Activated CD4-positive, alpha-beta T cell treated with anti-CD3 and anti-CD28 coated beads for 36 hours (primary cell): ENCODE measurements around the gene STX10. TPM values are rescaled to one million over a fixed set of nuclear protein-coding genes. Genes with fewer than 3 reads are reported as not detected.
A peak's percentile ranks its signal among the peaks of the same experiment; 100 is the strongest.

Experiments
- ATAC-seq: fragments of 200-7000 bp; cut with Tn5 transposase; one replicate; pipeline ENCODE4 v1.10.0; 2021; ENCODE audit warnings: mild to moderate bottlenecking, moderate library complexity
- CTCF ChIA-PET: fragments of 350-600 bp; sonication (Branson Sonifier 250); formaldehyde crosslinking; loops from one replicate; lab custom pipeline; 2021; ENCODE audit warnings: antibody characterized with exemption; lab: Charles Lee
- POLR2A ChIA-PET: fragments of 350-600 bp; sonication (Branson Sonifier 250); formaldehyde crosslinking; loops from one replicate; lab custom pipeline; 2021; ENCODE audit warnings: antibody characterized with exemption, inconsistent platforms; lab: Charles Lee
- DNase-seq: peaks from one replicate; pipeline ENCODE4 v3.0.0-alpha.2; 2020
- H3K27ac Mint-ChIP-seq: one replicate; pipeline ENCODE4 v1.8.0; 2021; ENCODE audit warnings: mixed read lengths
- H3K27me3 Mint-ChIP-seq: one replicate; pipeline ENCODE4 v1.8.0; 2021; ENCODE audit warnings: mixed read lengths
- H3K36me3 Mint-ChIP-seq: one replicate; pipeline ENCODE4 v1.8.0; 2021; ENCODE audit warnings: low read depth, mixed read lengths
- H3K4me1 Mint-ChIP-seq: one replicate; pipeline ENCODE4 v1.8.0; 2021; ENCODE audit warnings: mixed read lengths
- H3K4me3 Mint-ChIP-seq: one replicate; pipeline ENCODE4 v1.8.0; 2021; ENCODE audit warnings: mild to moderate bottlenecking, moderate library complexity, mixed read lengths
- H3K9me3 Mint-ChIP-seq: one replicate; pipeline ENCODE4 v1.8.0; 2021; ENCODE audit warnings: low read depth, mixed read lengths
- intact Hi-C, 2 experiments: fragments of 100-400 bp; cut with DNase I in 1 of 2; cut with micrococcal nuclease in 1 of 2; formaldehyde crosslinking; loops; one replicate each; pipeline versions ENCODE4 v1.14.2 to v1.15.1; 2022 to 2024; cut with DNase I, micrococcal nuclease
- total RNA-seq, 2 experiments: library from RNA; stranded (reverse); gene quantifications; one replicate each; pipeline ENCODE4 v1.2.3, GENCODE V29; 2021

STX10 gene
- total RNA-seq, 2 experiments from 2014 or later: 64.8 to 71.4 TPM

- intact Hi-C loops: loop anchor here (1.0 to 5.0 kb wide), 8 partner anchors 14 to 506 kb away; partner anchors contain the start of genes DHPS (in 1 of the 2), JUNB (in 1 of the 2), TRIR (in 1 of the 2) and ZNF490 (in 1 of the 2)
- H3K4me3 Mint-ChIP-seq: peak overlapping the region; percentile 80
- POLR2A ChIA-PET: interaction anchor here (1.0 to 1.9 kb wide), 2 partner anchors 34 to 36 kb away, joined by 4 to 18 read pairs; no protein-coding TSS in a partner anchor
- DNase-seq (peak; percentile 68), ATAC-seq (peak; percentile 1)
- no peaks in the 10 kb centered on the region for H3K27me3 Mint-ChIP-seq
- CTCF ChIA-PET: interaction anchor here (0.6 to 2.6 kb wide), 9 partner anchors 8 to 239 kb away, joined by 3 to 10 read pairs (median 5); partner anchors contain the start of genes IER2 and STX10
- H3K9me3 Mint-ChIP-seq: no peaks in the 10 kb centered on the region
- H3K27ac Mint-ChIP-seq: peak overlapping the region; percentile 73
- peaks cover 49% of the 10 kb centered on the region for H3K4me1 Mint-ChIP-seq
- H3K36me3 Mint-ChIP-seq: peaks cover 21% of the 10 kb centered on the region
These were observed 31.6 kb downstream of the STX10 start for GRCh38 chr19:13118424-13119193.

GRCh38 chr19:13117772-13118423 is 32.3 kb downstream of the STX10 start, which contains the start of gene NACC1:
NACC1 (plus strand) TSS chr19:13118264; CDS start chr19:13135208, 16,944 bp downstream.
- ChIA-PET POLR2A (interaction anchor here (1.0 to 1.9 kb wide), 3 partner anchors 32 to 37 kb away, joined by 3 to 18 read pairs (median 4); partner anchors contain the start of genes IER2 and STX10), CTCF (interaction anchor here (0.6 to 2.6 kb wide), 10 partner anchors 9 to 239 kb away, joined by 3 to 10 read pairs (median 5); partner anchors contain the start of genes IER2 and STX10)
- H3K27me3 Mint-ChIP-seq: no peaks in the 10 kb centered on the region
- peaks cover 20% of the 10 kb centered on the region for H3K36me3 Mint-ChIP-seq
- peak; percentile 95 for DNase-seq
- peak; percentile 85 for ATAC-seq
- peaks cover 49% of the 10 kb centered on the region for H3K4me1 Mint-ChIP-seq
- no peaks in the 10 kb centered on the region for H3K9me3 Mint-ChIP-seq
- peak within 1 kb of the TSS; percentile 95 for H3K27ac Mint-ChIP-seq
- intact Hi-C loops: loop anchor here (1.0 to 5.0 kb wide), 10 partner anchors 14 to 506 kb away; partner anchors contain the start of genes DHPS (in 1 of the 2), IER2 (in 1 of the 2), JUNB (in 1 of the 2) and STX10 (in 1 of the 2)
- H3K4me3 Mint-ChIP-seq: peak within 1 kb of the TSS; percentile 87

GRCh38 chr19:13117176-13117771 is 32.9 kb downstream of the STX10 start:
- POLR2A ChIA-PET: interaction anchor here (1.0 to 1.9 kb wide), 2 partner anchors 33 to 35 kb away, joined by 3 to 18 read pairs; partner anchors contain the start of genes IER2 and STX10
- no peak for DNase-seq

GRCh38 chr19:13116282-13117175 is 33.6 kb downstream of the STX10 start, which contains the start of gene TRMT1:
TRMT1 (minus strand) TSS chr19:13116740; CDS start chr19:13116399, 341 bp downstream.
- peaks cover 23% of the 10 kb centered on the region for H3K36me3 Mint-ChIP-seq
- peak; percentile 55 for ATAC-seq

More at GRCh38 chr19:13117176-13117771, 32.9 kb downstream of the STX10 start:
- Mint-ChIP-seq H3K9me3 (no peaks in the 10 kb centered on the region), H3K4me3 (peak overlapping the region; percentile 87), H3K27me3 (no peaks in the 10 kb centered on the region), H3K36me3 (peaks cover 21% of the 10 kb centered on the region), H3K27ac (peak overlapping the region; percentile 95), H3K4me1 (peaks cover 43% of the 10 kb centered on the region)
- peak; percentile 6 for ATAC-seq
- CTCF ChIA-PET: interaction anchor here (0.9 to 2.6 kb wide), 6 partner anchors 13 to 152 kb away, joined by 4 to 10 read pairs (median 6); no protein-coding TSS in a partner anchor
- intact Hi-C loops: loop anchor here (1.0 to 5.0 kb wide), 5 partner anchors 16 to 505 kb away; partner anchors contain the start of genes IER2 (in 1 of the 2), JUNB (in 1 of the 2), STX10 (in 1 of the 2) and ZNF490 (in 1 of the 2)

GRCh38 chr19:13115936-13116281 is 34.3 kb downstream of the STX10 start:
- Mint-ChIP-seq H3K4me1 (peaks cover 30% of the 10 kb centered on the region), H3K36me3 (peaks cover 22% of the 10 kb centered on the region), H3K27me3 (no peaks in the 10 kb centered on the region), H3K27ac (peak overlapping the region; percentile 95), H3K9me3 (no peaks in the 10 kb centered on the region), H3K4me3 (peak overlapping the region; percentile 87)
- intact Hi-C loops: loop anchor here (1.0 to 5.0 kb wide), 6 partner anchors 12 to 504 kb away; partner anchors contain the start of genes JUNB (in 1 of the 2), ZNF490 (in 1 of the 2) and ZNF791 (in 1 of the 2)
- DNase-seq: no peak
- ChIA-PET POLR2A (no interaction called here), CTCF (interaction anchor here (0.9 to 3.0 kb wide), 2 partner anchors 11 to 151 kb away, joined by 3 to 18 read pairs; no protein-coding TSS in a partner anchor)
- no peak for ATAC-seq

More at GRCh38 chr19:13116282-13117175, 33.6 kb downstream of the STX10 start, which contains the start of gene TRMT1:
- intact Hi-C loops: loop anchor here (1.0 to 5.0 kb wide), 7 partner anchors 12 to 504 kb away; partner anchors contain the start of genes IER2 (in 1 of the 2), JUNB (in 1 of the 2), STX10 (in 1 of the 2) and ZNF490 (in 1 of the 2)
- ChIA-PET CTCF (interaction anchor here (0.9 to 3.0 kb wide), 2 partner anchors 12 to 151 kb away, joined by 3 to 18 read pairs; no protein-coding TSS in a partner anchor), POLR2A (no interaction called here)
- H3K9me3 Mint-ChIP-seq: no peaks in the 10 kb centered on the region
- H3K4me1 Mint-ChIP-seq: peaks cover 36% of the 10 kb centered on the region
- no peaks in the 10 kb centered on the region for H3K27me3 Mint-ChIP-seq
- peak within 1 kb of the TSS; percentile 95 for H3K27ac Mint-ChIP-seq
- peak within 1 kb of the TSS; percentile 87 for H3K4me3 Mint-ChIP-seq
- DNase-seq: peak; percentile 96

DNA sequence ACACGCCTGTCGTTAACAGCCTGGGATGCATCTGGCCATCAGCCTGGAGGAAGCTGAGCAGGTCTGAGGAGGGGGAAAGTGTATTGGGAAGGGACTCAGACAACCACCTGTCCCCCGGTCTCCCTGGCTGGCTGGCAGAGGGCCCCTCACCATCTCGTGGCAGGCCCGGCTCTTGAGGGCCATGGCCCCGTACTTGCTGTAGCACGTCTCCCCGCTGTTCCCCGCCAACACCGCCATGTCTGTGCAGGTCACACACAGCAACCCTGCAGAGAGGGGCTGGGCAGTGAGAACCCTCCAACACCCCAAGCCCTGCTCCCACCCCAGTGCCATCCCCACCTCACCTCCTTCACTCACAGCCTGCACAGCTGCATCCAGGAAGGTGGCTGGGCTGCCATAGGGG is 37.6 kb downstream of the STX10 start:
- POLR2A ChIA-PET: no interaction called here
- Mint-ChIP-seq H3K4me3 (no peak overlapping the region), H3K27me3 (no peaks in the 10 kb centered on the region), H3K27ac (no peak overlapping the region), H3K9me3 (no peaks in the 10 kb centered on the region), H3K36me3 (peaks cover 26% of the 10 kb centered on the region), H3K4me1 (peaks cover 12% of the 10 kb centered on the region)
- no peak for DNase-seq
- ATAC-seq: no peak
- intact Hi-C loops: no loop called here
- CTCF ChIA-PET: interaction anchor here (2.6 kb wide), 1 partner anchor 147 kb away, joined by 8 read pairs; no protein-coding TSS in a partner anchor

DNA sequence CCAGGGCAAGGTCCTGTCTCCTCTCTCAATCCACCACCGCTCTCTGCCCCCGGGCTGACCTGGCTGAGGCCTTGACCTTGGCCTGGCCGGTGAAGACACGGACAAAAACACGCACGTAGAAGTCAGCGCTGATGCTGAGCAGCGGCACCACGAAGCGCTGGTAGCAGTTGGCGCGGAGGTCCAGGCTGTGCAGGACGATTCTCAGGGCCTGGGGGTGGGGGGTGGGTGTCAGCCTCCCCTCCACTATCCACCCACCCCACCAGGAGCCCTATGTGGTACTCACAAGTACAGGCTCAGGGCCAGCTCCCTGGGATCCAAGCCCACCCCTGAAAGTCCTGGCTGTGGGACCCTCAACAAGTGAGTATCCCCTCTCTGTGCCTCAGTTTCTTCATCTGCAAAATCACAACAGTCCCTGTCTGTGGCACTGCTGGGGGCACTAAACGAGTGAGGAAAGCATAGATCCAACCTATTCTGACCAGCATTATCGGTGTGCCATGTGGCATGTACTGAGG is 40.0 kb downstream of the STX10 start:
- Mint-ChIP-seq H3K4me1 (peaks cover 6% of the 10 kb centered on the region), H3K36me3 (peaks cover 26% of the 10 kb centered on the region), H3K9me3 (no peaks in the 10 kb centered on the region), H3K27ac (no peak overlapping the region), H3K4me3 (no peak overlapping the region), H3K27me3 (no peaks in the 10 kb centered on the region)
- ATAC-seq: no peak
- intact Hi-C loops: no loop called here
- no peak for DNase-seq
- CTCF ChIA-PET: no interaction called here
- POLR2A ChIA-PET: no interaction called here

DNA sequence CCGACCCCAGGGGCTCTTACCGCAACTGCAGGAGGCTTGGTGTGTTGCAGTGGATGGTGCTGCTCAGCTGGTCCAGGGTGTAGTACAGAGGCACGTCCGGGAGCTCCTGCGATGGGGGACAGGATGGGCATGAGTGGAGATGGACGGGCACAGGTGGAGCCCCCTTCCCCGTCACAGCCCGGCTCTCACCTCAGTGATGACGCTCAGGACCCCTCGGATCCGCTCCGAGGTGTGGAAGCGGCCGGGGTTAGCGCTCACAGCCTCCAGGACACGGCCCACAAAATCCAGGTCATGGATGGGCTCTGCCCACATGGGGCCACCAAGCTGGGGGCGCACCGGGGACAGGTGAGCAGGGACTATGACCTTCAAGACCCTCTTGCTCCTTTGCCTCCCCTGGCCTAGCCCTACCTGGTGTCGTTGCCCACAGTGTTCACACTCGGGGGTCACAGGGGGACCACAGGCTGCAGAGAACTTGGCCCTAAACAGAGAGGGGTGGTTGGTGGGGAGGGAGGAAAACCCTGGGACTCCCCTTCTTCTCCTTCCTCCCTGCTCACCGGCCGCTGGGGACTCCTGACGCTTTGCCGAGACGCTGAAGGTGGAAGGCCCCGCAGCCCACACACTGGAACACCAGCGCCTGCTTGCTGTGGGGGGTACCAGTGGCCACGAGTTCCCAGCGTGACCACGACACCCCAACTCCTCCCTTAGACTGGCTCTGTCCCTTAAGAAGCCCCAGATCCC is 40.6 kb downstream of the STX10 start:
- Mint-ChIP-seq H3K27ac (no peak overlapping the region), H3K4me3 (no peak overlapping the region), H3K27me3 (no peaks in the 10 kb centered on the region), H3K9me3 (no peaks in the 10 kb centered on the region), H3K4me1 (peaks cover 5% of the 10 kb centered on the region), H3K36me3 (peaks cover 22% of the 10 kb centered on the region)
- CTCF ChIA-PET: no interaction called here
- DNase-seq (no peak), ATAC-seq (no peak)
- POLR2A ChIA-PET: no interaction called here
- intact Hi-C loops: no loop called here
